Measurements from ENCODE around the gene RNF5.
A peak's percentile ranks its signal among the peaks of the same experiment; 100 is the strongest.

DNA sequence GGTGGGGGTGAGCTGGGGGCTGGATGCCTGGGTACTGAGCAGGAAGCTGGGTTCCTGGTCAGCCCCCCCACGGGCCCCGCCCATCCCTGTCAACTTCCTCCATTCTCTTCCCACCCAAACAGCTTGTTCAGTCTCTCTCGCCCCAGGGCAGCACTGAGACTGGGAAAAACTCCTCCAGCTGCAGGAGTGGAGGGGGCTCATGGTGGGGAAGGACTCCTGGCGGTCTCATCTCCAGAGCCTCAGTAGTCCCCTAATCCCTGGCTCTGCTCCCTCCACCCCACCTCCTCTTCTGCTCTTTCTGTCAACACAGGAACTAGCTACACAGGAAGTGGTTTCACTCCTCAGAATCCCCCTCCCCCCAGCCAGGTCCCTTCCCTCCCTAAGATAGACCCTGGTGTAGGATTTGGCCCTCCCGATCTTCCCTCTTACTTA, 14.4 kb downstream of the RNF5 start, which contains the start of gene GPSM3:
- TF ChIP-seq, protein P1, sequence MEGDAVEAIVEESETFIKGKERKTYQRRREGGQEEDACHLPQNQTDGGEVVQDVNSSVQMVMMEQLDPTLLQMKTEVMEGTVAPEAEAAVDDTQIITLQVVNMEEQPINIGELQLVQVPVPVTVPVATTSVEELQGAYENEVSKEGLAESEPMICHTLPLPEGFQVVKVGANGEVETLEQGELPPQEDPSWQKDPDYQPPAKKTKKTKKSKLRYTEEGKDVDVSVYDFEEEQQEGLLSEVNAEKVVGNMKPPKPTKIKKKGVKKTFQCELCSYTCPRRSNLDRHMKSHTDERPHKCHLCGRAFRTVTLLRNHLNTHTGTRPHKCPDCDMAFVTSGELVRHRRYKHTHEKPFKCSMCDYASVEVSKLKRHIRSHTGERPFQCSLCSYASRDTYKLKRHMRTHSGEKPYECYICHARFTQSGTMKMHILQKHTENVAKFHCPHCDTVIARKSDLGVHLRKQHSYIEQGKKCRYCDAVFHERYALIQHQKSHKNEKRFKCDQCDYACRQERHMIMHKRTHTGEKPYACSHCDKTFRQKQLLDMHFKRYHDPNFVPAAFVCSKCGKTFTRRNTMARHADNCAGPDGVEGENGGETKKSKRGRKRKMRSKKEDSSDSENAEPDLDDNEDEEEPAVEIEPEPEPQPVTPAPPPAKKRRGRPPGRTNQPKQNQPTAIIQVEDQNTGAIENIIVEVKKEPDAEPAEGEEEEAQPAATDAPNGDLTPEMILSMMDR (IDR thresholded peaks at IDR 0.05): no peak
- TF ChIP-seq POLR2A (IDR thresholded peaks at IDR 0.05): peak in 1 of 2 donors; percentile 29
- TF ChIP-seq EP300 (IDR thresholded peaks at IDR 0.05): no peak
- TF ChIP-seq POLR2AphosphoS5 (IDR thresholded peaks at IDR 0.05): peak in 1 of 4 donors; percentile 6

Data from sigmoid colon (tissue), 4 donors.